Stimulated activated CD8-positive, alpha-beta memory T cell treated with anti-CD3 and anti-CD28 coated beads, Interleukin-15, amount 100 ng/mL, for 24 hours (primary cell): Measurements from ENCODE around the gene ANO9.

Source experiments
- DNase-seq: peaks from one replicate; pipeline ENCODE4 v3.0.0-alpha.2; 2020; ENCODE audit warnings: low read depth

Gene ANO9

GRCh38 chr11:368414-369335 lies 73.1 kb downstream of the ANO9 start:
- DNase-seq = no peak

- no peak for DNase-seq
Measured at GRCh38 chr11:367956-368413, 73.8 kb downstream of the ANO9 start.
